NCI-H345 treated with DMSO at 0.1 percent for 48 hours (cell line): Measurements from ENCODE around the gene FAM111B.
"Not testable (repeated sequence)": the region's sequence is repeated elsewhere in the genome, so short reads cannot be mapped to it uniquely, and the experiment has no call there.

Experiments
- DNase-seq: peaks from one replicate; lab custom pipeline; 2025; ENCODE audit not compliant: unreplicated experiment; lab: John Stamatoyannopoulos, UW

Gene FAM111B

GRCh38 chr11:59102259-59102765 lies 4.7 kb upstream of the FAM111B start:
- no peak for DNase-seq

GRCh38 chr11:59107721-59108120 lies 684 bp downstream of the FAM111B start:
- DNase-seq = not testable (repeated sequence)

GRCh38 chr11:59112494-59112893 lies 5.5 kb downstream of the FAM111B start:
- no peak for DNase-seq

GRCh38 chr11:59114344-59114743 lies 7.3 kb downstream of the FAM111B start:
- no peak for DNase-seq

GRCh38 chr11:59115553-59115952 lies 8.5 kb downstream of the FAM111B start:
- DNase-seq = no peak

GRCh38 chr11:59117774-59118173 lies 10.7 kb downstream of the FAM111B start:
- no peak for DNase-seq

- DNase-seq = no peak
Observed at GRCh38 chr11:59119826-59120225, 12.8 kb downstream of the FAM111B start.

GRCh38 chr11:59135648-59136461 lies 28.8 kb downstream of the FAM111B start:
- DNase-seq = peak; percentile 22

- not testable (repeated sequence) for DNase-seq
Observed at GRCh38 chr11:59136551-59136950, 29.5 kb downstream of the FAM111B start.

GRCh38 chr11:59137190-59137589 lies 30.2 kb downstream of the FAM111B start:
- DNase-seq = no peak

GRCh38 chr11:59138643-59139042 lies 31.6 kb downstream of the FAM111B start:
- DNase-seq = no peak

GRCh38 chr11:59141191-59141590 lies 34.2 kb downstream of the FAM111B start:
- DNase-seq = no peak

GRCh38 chr11:59141673-59142460 lies 34.8 kb downstream of the FAM111B start:
- DNase-seq = no peak

- peak; percentile 94 for DNase-seq
Observed at GRCh38 chr11:59142530-59143507, 35.8 kb downstream of the FAM111B start, which contains the start of gene FAM111A. Gene FAM111A (plus strand): TSS chr11:59142856. CDS start chr11:59148873, 6,017 bp downstream.

GRCh38 chr11:59144096-59144495 lies 37.1 kb downstream of the FAM111B start:
- DNase-seq = no peak

- peak; percentile 92 for DNase-seq
Observed at GRCh38 chr11:59144579-59145345, 37.7 kb downstream of the FAM111B start.

- no peak for DNase-seq
Observed at GRCh38 chr11:59145534-59145933, 38.5 kb downstream of the FAM111B start.

GRCh38 chr11:59151761-59152160 lies 44.7 kb downstream of the FAM111B start:
- DNase-seq = no peak

GRCh38 chr11:59152312-59152951 lies 45.4 kb downstream of the FAM111B start:
- DNase-seq = no peak
